Measurements from ENCODE around the gene HNRNPD.

GRCh38 chr4:82403725-82404124 is 29.9 kb upstream of the HNRNPD start:
- TF ChIP-seq SPI1 (IDR thresholded peaks at IDR 0.05; ENCODE audit: low read depth, low read length): no peak
- TF ChIP-seq POLR2AphosphoS5 (IDR thresholded peaks at IDR 0.05; ENCODE audit: low read depth, low read length): no peak
